GM12875 (cell line): Measurements from ENCODE around the gene ELOB.

Source experiments
- H3K4me3 ChIP-seq: one replicate; pipeline ENCODE4 v1.5.1; 2011; ENCODE audit warnings: low read depth, low read length, control low read depth
- TF ChIP-seq, protein P1 (sequence below): IDR thresholded peaks from 2 replicates; pipeline ENCODE4 v1.5.1; 2011; ENCODE audit warnings: low read depth, mild to moderate bottlenecking, control low read depth, inconsistent platforms, low read length, moderate library complexity, borderline replicate concordance; ENCODE audit not compliant: insufficient read depth

ELOB gene

DNA sequence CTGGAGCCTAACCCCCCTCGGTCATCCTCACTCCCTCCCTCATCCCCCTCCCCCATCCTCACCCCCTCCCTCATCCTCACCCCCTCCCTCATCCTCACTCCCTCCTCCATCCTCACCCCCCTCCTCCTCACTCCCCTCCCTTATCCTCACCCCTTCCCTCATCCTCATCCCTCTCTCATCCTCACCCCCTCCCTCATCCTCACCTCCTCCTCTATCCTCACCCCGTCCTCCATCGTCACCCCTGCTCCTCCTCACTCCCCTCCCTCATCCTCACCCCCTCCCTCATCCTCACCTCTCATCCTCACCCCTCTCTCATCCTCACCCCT lies 9.7 kb upstream of the ELOB start:
- H3K4me3 ChIP-seq: no peak overlapping the region
- TF ChIP-seq, protein P1, sequence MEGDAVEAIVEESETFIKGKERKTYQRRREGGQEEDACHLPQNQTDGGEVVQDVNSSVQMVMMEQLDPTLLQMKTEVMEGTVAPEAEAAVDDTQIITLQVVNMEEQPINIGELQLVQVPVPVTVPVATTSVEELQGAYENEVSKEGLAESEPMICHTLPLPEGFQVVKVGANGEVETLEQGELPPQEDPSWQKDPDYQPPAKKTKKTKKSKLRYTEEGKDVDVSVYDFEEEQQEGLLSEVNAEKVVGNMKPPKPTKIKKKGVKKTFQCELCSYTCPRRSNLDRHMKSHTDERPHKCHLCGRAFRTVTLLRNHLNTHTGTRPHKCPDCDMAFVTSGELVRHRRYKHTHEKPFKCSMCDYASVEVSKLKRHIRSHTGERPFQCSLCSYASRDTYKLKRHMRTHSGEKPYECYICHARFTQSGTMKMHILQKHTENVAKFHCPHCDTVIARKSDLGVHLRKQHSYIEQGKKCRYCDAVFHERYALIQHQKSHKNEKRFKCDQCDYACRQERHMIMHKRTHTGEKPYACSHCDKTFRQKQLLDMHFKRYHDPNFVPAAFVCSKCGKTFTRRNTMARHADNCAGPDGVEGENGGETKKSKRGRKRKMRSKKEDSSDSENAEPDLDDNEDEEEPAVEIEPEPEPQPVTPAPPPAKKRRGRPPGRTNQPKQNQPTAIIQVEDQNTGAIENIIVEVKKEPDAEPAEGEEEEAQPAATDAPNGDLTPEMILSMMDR: no peak

DNA sequence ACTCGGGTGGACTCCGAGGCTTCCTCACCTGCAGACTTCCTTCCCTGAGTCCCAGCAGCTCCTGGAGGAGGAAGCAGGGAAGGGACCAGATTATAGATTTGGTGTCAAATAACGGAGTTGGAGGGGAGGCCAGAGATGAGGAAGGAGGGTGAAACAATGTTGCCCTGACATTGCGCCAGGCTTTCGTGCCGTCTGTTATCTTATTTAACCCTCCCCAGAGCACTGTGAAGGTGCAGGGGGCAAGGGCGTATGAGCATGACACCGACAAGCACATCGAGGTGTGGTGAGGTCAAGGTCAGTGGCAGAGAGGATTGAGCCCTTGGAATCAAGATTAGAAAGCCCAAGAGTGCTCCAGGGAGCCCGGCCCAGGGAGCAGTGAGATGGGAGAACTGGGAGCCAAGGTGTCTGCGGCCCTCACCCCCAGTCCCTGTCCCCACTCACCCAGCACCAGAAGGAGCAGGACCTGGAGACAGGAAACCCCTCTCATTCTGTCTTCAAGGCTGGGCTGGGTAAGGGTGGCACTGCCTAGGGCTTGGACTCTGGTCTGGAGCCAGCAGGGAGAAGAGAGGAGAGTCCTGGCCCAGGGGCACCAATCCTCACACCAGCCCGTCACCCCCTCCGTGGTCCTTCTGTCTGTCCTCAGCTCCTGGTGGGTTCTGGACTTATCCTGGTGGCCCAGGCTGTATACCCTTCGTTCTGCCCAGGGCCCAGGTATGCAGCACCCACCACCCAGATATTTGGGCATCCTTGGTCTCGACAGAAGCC lies 9.2 kb upstream of the ELOB start:
- H3K4me3 ChIP-seq: no peak overlapping the region
- TF ChIP-seq, protein P1: no peak

DNA sequence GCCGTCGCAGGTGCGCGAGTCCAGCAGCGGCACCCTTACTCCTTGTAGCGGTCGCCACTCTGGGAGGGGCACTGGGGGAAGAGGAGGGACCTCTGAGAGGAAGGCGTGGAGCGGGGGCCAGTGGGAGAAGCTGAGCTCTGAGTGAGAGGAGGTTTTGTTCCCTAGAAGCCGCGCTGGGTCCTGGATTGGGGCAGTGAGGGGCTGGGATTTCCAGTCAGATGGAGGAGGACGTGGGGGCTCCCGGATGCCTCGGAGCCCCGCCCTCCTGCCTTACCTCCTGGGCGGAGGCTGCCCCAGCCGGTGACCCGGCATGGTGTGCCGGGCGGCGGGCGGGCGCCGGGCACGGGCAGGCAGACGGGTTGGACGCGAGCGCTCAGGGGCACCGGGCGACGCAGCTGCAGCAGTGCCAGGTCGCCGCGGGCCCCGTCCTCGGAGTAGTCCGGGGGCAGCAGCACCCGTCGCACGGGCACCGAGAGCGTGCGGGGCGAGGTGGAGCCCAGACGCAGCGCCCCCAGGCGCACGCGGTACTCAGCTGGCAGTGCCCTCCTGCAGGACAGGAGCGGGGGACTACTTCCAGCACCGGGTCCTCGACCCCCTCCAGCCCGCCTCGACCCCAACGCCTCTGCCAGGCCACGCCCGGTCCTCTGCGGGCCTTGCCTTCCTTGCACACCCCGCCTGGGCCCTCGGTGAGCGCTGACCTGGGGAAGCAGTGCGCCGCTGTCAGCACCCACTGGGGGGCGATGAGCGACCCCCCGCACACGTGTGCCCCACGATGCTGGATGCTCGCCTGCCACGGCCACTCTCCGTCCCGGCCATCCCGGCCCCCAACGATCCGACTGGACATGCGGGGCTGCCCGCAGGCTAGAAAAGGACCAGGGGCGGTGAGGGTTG lies 8.3 kb upstream of the ELOB start:
- TF ChIP-seq, protein P1: peak; percentile 30; the same call in 1 of the 2 replicates
- peak overlapping the region; percentile 4 for H3K4me3 ChIP-seq

DNA sequence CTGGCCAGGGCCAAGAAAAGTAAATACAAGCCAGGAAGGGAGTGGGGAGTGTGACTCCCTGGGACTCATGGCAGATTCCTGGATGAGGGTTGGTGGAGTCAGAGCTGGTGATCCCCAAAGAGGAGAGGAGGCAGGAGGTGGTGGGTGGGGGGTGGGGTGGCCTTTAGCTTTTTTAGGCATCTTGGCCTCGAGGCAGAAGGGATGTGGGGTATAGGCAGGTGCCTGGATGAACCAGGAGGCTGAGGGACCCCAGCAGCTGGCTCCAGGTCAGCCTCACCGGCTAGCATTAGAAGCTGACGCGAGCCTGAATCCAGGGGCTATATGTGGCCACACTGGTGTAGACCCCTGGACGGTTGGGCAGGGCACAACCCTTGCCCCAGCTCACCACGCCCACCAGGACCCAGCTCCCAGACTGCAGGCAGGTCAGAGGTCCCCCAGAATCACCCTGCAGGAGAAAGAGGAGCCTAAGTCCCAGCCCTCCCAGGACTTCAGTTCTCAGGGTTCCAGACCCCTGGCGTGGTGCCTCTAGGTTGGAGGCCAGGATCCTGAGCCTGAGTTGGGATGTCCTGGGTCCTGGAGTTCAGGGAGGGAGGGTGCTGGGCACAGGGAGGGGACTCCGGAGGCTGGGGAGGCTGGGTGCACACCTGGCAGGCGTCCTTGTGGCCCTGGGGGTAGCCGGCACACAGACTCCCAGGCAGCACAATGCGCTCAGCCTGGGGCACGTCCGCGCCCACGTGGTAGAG lies 7.4 kb upstream of the ELOB start:
- TF ChIP-seq, protein P1: no peak

DNA sequence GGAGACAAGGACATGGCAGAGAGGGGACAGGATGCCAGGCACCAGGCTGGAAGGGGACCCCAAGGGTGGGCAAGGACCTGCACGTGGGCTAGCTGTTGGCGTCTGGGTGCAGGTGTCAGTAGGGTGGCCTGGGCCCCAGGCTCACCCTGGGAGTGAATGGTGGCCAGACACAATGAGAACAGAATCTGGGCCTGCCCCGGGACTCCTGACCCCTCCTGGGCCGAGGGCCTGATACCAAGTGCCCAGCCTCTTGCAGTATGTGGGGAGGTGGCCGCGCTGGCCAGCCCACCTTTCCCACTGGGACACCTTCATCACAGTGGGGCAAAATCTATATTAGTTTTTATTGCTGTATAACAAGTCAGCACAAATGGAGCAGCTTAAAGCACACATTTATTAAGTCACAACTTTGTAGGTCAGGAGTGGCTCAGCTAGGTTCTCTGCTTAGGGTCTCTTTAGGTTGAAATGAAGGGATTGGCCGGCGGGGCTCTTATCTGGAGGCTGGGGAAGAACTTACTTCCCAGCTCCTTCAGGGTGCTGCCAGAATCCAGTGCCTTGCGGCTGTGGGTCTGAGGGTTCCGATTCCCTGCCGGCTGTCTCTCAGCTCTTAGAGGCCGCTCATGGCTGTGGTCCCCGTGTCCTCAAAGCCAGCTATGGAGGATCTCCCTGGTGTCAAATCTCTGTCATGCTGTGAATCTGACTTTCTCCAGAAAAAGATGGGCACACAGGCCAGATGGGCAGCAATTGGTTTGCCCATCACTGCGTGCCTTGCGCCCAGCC lies 6.7 kb upstream of the ELOB start:
- TF ChIP-seq, protein P1: no peak

More for the DNA sequence above, 7.4 kb upstream of the ELOB start:
- H3K4me3 ChIP-seq: no peak overlapping the region

DNA sequence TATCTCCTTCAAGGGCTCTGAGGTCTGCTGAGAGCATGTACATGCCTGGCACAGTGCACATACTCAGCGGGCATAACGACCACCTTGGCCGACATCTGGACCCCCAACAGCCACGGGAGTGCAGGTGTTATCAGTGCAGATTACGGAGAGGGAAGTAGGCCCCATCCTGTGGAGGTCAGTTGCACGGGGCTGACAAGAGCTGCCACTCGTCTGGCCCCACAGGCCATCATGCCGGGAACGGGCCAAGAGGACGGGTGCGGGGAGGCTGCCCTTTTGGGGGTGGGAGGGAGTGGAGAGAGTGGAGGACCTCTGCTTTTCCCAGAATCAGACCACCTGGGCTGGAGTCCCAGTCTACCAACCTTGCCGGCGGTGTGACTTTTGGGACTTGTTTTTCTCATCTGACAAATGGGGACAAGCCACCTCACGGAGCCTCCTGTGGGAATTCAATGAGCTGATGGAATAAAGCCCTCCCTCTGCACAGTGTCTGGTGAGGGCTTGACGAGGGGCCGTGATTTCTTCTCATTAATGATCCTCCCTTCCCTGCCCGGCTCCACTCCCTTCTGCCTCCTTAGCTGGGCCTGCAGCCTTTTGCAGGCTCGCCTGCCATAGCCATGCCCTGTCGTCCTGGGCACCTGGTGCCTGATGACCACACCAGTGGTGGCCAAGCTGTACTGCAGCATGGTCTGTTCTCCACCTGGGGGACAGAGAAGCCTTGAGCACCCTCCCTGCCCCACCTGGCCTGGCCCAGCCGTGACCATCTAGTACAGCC lies 5.7 kb upstream of the ELOB start:
- no peak overlapping the region for H3K4me3 ChIP-seq
- TF ChIP-seq, protein P1: no peak

More for the DNA sequence above, 6.7 kb upstream of the ELOB start:
- no peak overlapping the region for H3K4me3 ChIP-seq
